Measurements from ENCODE around the gene DIPK1A. TPM values are rescaled to one million over a fixed set of nuclear protein-coding genes. Genes with fewer than 3 reads are reported as not detected.
A peak's percentile ranks its signal among the peaks of the same experiment; 100 is the strongest.

Gene DIPK1A
- total RNA-seq, 1 experiment from 2014 or later = 4.8 TPM

DNA sequence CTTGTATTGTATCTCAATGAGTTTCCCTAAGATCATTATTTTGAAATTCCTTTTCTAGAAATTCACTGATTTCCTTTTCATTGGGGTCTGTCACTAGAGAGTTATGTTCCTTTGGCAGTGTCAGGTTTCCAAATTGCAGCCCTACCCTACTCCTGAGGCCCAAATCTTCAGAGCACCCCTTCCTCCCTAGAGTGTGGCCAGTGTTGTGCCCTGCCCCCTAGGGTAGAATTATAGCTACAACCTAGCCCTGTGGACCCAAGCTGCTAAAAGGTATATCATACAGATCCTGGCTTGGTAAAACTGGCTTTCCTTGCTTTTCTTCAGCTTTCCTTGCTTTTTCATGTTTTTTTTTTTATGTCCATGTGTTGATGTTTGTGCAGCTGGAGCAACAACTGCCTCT, 60.7 kb downstream of the DIPK1A start:
- no peaks in the 10 kb centered on the region; the same call in 1 of the 2 replicates for H3K27me3 Mint-ChIP-seq (ENCODE audit: low read depth)
- ATAC-seq (peak; percentile 88), DNase-seq (ENCODE audit: low spot score) (no peak)
- H3K4me3 Mint-ChIP-seq = no peak overlapping the region
- POLR2A ChIA-PET = interaction anchor here (1.1 kb wide), 1 partner anchor 62 kb away, joined by 12 read pairs; no protein-coding TSS in a partner anchor
- no peak overlapping the region for H3K27ac Mint-ChIP-seq
- TF ChIP-seq ESRRA (CRISPR knock-in tag; IDR thresholded peaks at IDR 0.05; ENCODE audit: borderline replicate concordance) (no peak), EMX1 (CRISPR knock-in tag; IDR thresholded peaks at IDR 0.05) (no peak), IRF2 (CRISPR knock-in tag; IDR thresholded peaks at IDR 0.05; ENCODE audit: borderline replicate concordance, low read depth) (no peak), ZNF423 (CRISPR knock-in tag; IDR thresholded peaks at IDR 0.05) (no peak), MXD4 (CRISPR knock-in tag; IDR thresholded peaks at IDR 0.05; ENCODE audit: borderline replicate concordance) (no peak), PRRX2 (CRISPR knock-in tag; IDR thresholded peaks at IDR 0.05) (no peak), GRHL2 (CRISPR knock-in tag; IDR thresholded peaks at IDR 0.05; ENCODE audit: insufficient replicate concordance, severe bottlenecking) (no peak), MYBL2 (CRISPR knock-in tag; IDR thresholded peaks at IDR 0.05) (no peak)
- TF ChIP-seq, protein P1, sequence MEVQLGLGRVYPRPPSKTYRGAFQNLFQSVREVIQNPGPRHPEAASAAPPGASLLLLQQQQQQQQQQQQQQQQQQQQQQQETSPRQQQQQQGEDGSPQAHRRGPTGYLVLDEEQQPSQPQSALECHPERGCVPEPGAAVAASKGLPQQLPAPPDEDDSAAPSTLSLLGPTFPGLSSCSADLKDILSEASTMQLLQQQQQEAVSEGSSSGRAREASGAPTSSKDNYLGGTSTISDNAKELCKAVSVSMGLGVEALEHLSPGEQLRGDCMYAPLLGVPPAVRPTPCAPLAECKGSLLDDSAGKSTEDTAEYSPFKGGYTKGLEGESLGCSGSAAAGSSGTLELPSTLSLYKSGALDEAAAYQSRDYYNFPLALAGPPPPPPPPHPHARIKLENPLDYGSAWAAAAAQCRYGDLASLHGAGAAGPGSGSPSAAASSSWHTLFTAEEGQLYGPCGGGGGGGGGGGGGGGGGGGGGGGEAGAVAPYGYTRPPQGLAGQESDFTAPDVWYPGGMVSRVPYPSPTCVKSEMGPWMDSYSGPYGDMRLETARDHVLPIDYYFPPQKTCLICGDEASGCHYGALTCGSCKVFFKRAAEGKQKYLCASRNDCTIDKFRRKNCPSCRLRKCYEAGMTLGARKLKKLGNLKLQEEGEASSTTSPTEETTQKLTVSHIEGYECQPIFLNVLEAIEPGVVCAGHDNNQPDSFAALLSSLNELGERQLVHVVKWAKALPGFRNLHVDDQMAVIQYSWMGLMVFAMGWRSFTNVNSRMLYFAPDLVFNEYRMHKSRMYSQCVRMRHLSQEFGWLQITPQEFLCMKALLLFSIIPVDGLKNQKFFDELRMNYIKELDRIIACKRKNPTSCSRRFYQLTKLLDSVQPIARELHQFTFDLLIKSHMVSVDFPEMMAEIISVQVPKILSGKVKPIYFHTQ (CRISPR knock-in tag; IDR thresholded peaks at IDR 0.05) = no peak
- TF ChIP-seq, protein P2, sequence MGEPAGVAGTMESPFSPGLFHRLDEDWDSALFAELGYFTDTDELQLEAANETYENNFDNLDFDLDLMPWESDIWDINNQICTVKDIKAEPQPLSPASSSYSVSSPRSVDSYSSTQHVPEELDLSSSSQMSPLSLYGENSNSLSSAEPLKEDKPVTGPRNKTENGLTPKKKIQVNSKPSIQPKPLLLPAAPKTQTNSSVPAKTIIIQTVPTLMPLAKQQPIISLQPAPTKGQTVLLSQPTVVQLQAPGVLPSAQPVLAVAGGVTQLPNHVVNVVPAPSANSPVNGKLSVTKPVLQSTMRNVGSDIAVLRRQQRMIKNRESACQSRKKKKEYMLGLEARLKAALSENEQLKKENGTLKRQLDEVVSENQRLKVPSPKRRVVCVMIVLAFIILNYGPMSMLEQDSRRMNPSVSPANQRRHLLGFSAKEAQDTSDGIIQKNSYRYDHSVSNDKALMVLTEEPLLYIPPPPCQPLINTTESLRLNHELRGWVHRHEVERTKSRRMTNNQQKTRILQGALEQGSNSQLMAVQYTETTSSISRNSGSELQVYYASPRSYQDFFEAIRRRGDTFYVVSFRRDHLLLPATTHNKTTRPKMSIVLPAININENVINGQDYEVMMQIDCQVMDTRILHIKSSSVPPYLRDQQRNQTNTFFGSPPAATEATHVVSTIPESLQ (CRISPR knock-in tag; IDR thresholded peaks at IDR 0.05) = no peak
- TF ChIP-seq, protein P3, sequence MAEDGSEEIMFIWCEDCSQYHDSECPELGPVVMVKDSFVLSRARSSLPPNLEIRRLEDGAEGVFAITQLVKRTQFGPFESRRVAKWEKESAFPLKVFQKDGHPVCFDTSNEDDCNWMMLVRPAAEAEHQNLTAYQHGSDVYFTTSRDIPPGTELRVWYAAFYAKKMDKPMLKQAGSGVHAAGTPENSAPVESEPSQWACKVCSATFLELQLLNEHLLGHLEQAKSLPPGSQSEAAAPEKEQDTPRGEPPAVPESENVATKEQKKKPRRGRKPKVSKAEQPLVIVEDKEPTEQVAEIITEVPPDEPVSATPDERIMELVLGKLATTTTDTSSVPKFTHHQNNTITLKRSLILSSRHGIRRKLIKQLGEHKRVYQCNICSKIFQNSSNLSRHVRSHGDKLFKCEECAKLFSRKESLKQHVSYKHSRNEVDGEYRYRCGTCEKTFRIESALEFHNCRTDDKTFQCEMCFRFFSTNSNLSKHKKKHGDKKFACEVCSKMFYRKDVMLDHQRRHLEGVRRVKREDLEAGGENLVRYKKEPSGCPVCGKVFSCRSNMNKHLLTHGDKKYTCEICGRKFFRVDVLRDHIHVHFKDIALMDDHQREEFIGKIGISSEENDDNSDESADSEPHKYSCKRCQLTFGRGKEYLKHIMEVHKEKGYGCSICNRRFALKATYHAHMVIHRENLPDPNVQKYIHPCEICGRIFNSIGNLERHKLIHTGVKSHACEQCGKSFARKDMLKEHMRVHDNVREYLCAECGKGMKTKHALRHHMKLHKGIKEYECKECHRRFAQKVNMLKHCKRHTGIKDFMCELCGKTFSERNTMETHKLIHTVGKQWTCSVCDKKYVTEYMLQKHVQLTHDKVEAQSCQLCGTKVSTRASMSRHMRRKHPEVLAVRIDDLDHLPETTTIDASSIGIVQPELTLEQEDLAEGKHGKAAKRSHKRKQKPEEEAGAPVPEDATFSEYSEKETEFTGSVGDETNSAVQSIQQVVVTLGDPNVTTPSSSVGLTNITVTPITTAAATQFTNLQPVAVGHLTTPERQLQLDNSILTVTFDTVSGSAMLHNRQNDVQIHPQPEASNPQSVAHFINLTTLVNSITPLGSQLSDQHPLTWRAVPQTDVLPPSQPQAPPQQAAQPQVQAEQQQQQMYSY (CRISPR knock-in tag; IDR thresholded peaks at IDR 0.05) = no peak
- TF ChIP-seq, protein P4, sequence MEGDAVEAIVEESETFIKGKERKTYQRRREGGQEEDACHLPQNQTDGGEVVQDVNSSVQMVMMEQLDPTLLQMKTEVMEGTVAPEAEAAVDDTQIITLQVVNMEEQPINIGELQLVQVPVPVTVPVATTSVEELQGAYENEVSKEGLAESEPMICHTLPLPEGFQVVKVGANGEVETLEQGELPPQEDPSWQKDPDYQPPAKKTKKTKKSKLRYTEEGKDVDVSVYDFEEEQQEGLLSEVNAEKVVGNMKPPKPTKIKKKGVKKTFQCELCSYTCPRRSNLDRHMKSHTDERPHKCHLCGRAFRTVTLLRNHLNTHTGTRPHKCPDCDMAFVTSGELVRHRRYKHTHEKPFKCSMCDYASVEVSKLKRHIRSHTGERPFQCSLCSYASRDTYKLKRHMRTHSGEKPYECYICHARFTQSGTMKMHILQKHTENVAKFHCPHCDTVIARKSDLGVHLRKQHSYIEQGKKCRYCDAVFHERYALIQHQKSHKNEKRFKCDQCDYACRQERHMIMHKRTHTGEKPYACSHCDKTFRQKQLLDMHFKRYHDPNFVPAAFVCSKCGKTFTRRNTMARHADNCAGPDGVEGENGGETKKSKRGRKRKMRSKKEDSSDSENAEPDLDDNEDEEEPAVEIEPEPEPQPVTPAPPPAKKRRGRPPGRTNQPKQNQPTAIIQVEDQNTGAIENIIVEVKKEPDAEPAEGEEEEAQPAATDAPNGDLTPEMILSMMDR (IDR thresholded peaks at IDR 0.05) = no peak
- TF ChIP-seq, protein P5, sequence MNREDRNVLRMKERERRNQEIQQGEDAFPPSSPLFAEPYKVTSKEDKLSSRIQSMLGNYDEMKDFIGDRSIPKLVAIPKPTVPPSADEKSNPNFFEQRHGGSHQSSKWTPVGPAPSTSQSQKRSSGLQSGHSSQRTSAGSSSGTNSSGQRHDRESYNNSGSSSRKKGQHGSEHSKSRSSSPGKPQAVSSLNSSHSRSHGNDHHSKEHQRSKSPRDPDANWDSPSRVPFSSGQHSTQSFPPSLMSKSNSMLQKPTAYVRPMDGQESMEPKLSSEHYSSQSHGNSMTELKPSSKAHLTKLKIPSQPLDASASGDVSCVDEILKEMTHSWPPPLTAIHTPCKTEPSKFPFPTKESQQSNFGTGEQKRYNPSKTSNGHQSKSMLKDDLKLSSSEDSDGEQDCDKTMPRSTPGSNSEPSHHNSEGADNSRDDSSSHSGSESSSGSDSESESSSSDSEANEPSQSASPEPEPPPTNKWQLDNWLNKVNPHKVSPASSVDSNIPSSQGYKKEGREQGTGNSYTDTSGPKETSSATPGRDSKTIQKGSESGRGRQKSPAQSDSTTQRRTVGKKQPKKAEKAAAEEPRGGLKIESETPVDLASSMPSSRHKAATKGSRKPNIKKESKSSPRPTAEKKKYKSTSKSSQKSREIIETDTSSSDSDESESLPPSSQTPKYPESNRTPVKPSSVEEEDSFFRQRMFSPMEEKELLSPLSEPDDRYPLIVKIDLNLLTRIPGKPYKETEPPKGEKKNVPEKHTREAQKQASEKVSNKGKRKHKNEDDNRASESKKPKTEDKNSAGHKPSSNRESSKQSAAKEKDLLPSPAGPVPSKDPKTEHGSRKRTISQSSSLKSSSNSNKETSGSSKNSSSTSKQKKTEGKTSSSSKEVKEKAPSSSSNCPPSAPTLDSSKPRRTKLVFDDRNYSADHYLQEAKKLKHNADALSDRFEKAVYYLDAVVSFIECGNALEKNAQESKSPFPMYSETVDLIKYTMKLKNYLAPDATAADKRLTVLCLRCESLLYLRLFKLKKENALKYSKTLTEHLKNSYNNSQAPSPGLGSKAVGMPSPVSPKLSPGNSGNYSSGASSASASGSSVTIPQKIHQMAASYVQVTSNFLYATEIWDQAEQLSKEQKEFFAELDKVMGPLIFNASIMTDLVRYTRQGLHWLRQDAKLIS (CRISPR knock-in tag; IDR thresholded peaks at IDR 0.05; ENCODE audit: borderline replicate concordance) = no peak
- TF ChIP-seq, protein P6, sequence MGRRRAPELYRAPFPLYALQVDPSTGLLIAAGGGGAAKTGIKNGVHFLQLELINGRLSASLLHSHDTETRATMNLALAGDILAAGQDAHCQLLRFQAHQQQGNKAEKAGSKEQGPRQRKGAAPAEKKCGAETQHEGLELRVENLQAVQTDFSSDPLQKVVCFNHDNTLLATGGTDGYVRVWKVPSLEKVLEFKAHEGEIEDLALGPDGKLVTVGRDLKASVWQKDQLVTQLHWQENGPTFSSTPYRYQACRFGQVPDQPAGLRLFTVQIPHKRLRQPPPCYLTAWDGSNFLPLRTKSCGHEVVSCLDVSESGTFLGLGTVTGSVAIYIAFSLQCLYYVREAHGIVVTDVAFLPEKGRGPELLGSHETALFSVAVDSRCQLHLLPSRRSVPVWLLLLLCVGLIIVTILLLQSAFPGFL (CRISPR knock-in tag; IDR thresholded peaks at IDR 0.05; ENCODE audit: borderline replicate concordance) = no peak
- CTCF ChIA-PET = interaction anchor here (0.6 to 1.6 kb wide), 10 partner anchors 12 to 94 kb away, joined by 3 to 11 read pairs (median 4); partner anchors contain the start of gene DIPK1A
- H3K36me3 Mint-ChIP-seq = peaks cover 4% of the 10 kb centered on the region
- H3K9me3 Mint-ChIP-seq = peaks cover 21% of the 10 kb centered on the region
- H3K4me1 Mint-ChIP-seq = no peaks in the 10 kb centered on the region
